ENCODE measurements around the gene DGKQ. TPM values are rescaled to one million over a fixed set of nuclear protein-coding genes. Genes with fewer than 3 reads are reported as not detected.
A peak's percentile ranks its signal among the peaks of the same experiment; 100 is the strongest.

DGKQ gene
- total and polyA plus RNA-seq, 2 of the 13 experiments (the other 11 are each of a cell fraction or from before 2014, with no cell fraction given): 4.5 to 7.2 TPM

GRCh38 chr4:1009542-1010394 lies 36.4 kb upstream of the DGKQ start (continued):
- 0 out of 2 replicates have a peak, but pooled peaks have one; percentile 22 for TF ChIP-seq MTERF4 (CRISPR knock-in tag; IDR thresholded peaks at IDR 0.05)
- no peak for TF ChIP-seq ZNF782 (CRISPR knock-in tag; IDR thresholded peaks at IDR 0.05; ENCODE audit: borderline replicate concordance)
- TF ChIP-seq ZNF205 (CRISPR knock-in tag; IDR thresholded peaks at IDR 0.05): no peak
- TF ChIP-seq ZNF792 (CRISPR knock-in tag; IDR thresholded peaks at IDR 0.05): no peak
- no peak for TF ChIP-seq KDM6A (CRISPR knock-in tag; IDR thresholded peaks at IDR 0.05; ENCODE audit: low read depth)
- TF ChIP-seq KDM3A (CRISPR knock-in tag; IDR thresholded peaks at IDR 0.05; ENCODE audit: low read depth): no peak
- peak; percentile 33; the same call in 1 of the 2 replicates for TF ChIP-seq ZNF770 (CRISPR knock-in tag; IDR thresholded peaks at IDR 0.05)
- 0 out of 2 replicates have a peak, but pooled peaks have one; percentile 42 for TF ChIP-seq TMF1 (CRISPR knock-in tag; IDR thresholded peaks at IDR 0.05; ENCODE audit: low read depth)
- no peak for TF ChIP-seq ZSCAN12 (CRISPR knock-in tag; IDR thresholded peaks at IDR 0.05)
- TF ChIP-seq KAT8 (CRISPR knock-in tag; IDR thresholded peaks at IDR 0.05): no peak
- TF ChIP-seq SAP130 (CRISPR knock-in tag; IDR thresholded peaks at IDR 0.05; ENCODE audit: low read depth): peak; percentile 45
- 0 out of 2 replicates have a peak, but pooled peaks have one; percentile 12 for TF ChIP-seq ZNF138 (CRISPR knock-in tag; IDR thresholded peaks at IDR 0.05; ENCODE audit: low read depth)
- TF ChIP-seq ZNF280B (CRISPR knock-in tag; IDR thresholded peaks at IDR 0.05; ENCODE audit: borderline replicate concordance): no peak
- TF ChIP-seq ZSCAN9 (CRISPR knock-in tag; IDR thresholded peaks at IDR 0.05; ENCODE audit: borderline replicate concordance): no peak
- no peak for TF ChIP-seq NR3C1 (CRISPR knock-in tag; IDR thresholded peaks at IDR 0.05)
- no peak for TF ChIP-seq FOXA3 (CRISPR knock-in tag; IDR thresholded peaks at IDR 0.05)
- TF ChIP-seq MLXIP (CRISPR knock-in tag; IDR thresholded peaks at IDR 0.05; ENCODE audit: borderline replicate concordance): no peak
- no peak for TF ChIP-seq ZNF354B (CRISPR knock-in tag; IDR thresholded peaks at IDR 0.05)
- TF ChIP-seq ASH2L (IDR thresholded peaks at IDR 0.05; ENCODE audit: insufficient read length, low read depth, low read length): no peak
- TF ChIP-seq ZNF737 (CRISPR knock-in tag; IDR thresholded peaks at IDR 0.05; ENCODE audit: borderline replicate concordance): no peak
- TF ChIP-seq KDM2A (CRISPR knock-in tag; IDR thresholded peaks at IDR 0.05; ENCODE audit: borderline replicate concordance, low read depth): no peak; the same call in 1 of the 2 replicates
- TF ChIP-seq SNRNP70 (IDR thresholded peaks at IDR 0.05; ENCODE audit: low read depth, low read length): no peak
